GM10248 (cell line): ENCODE results near the gene ULK3.
"Not testable (repeated sequence)": the region's sequence is repeated elsewhere in the genome, so short reads cannot be mapped to it uniquely, and the experiment has no call there.

Experiments
- CTCF ChIA-PET: fragments of 300-600 bp; sonication (Branson Sonifier 250); formaldehyde crosslinking; extraction: SDS; loops from one replicate; lab custom pipeline; 2021; ENCODE audit warnings: antibody characterized with exemption; lab: Yijun Ruan, JAX
- POLR2A ChIA-PET: fragments of 350-650 bp; sonication (Branson Sonifier 250); formaldehyde crosslinking; extraction: SDS; loops from one replicate; lab custom pipeline; 2020; ENCODE audit warnings: antibody characterized with exemption; lab: Yijun Ruan, JAX
- DNase-seq: peaks from one replicate; pipeline ENCODE4 v3.0.0; 2012; ENCODE audit errors: extremely low spot score
- CTCF ChIP-seq: IDR thresholded peaks from 2 replicates; pipeline ENCODE4 v1.5.1; 2012; ENCODE audit warnings: mild to moderate bottlenecking, low read depth; ENCODE audit errors: extremely low read depth, missing control alignments, control extremely low read depth

Gene ULK3

DNA sequence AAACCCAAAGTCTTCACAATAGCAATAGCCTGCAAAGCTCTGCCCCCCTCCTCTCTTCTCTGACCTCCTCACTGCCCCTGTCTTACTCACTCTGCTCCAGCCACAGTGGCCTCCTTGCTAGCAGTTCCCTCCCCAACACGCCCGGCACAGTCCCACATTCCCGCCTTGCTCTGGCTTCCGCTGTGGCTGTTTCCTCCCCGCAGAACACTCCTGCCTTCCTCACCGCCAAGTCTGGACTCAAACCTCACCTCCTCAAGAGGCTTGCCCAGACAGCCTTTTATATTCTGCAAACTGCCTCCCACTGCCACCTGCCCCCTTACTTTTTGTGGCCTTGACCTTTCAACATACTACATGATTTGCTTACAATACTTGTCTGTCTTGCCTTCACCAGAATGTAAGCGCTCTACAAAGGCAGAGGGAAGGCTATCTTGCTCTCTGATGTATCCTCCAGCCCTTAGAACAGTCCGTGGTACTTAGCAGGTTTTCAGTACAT is 46.5 kb upstream of the ULK3 start:
- CTCF ChIA-PET = interaction anchor here (1.0 to 6.3 kb wide), 4 partner anchors 12 to 258 kb away, joined by 3 to 101 read pairs (median 3); no protein-coding TSS in a partner anchor
- DNase-seq = no peak
- POLR2A ChIA-PET = interaction anchor here (1.3 to 1.5 kb wide), 2 partner anchors 15 to 20 kb away, joined by 4 to 8 read pairs; no protein-coding TSS in a partner anchor
- TF ChIP-seq CTCF = no peak

GRCh38 chr15:74888716-74889115 is 45.8 kb upstream of the ULK3 start:
- ChIA-PET POLR2A (interaction anchor here (1.3 to 1.5 kb wide), 2 partner anchors 15 to 19 kb away, joined by 4 to 8 read pairs; no protein-coding TSS in a partner anchor), CTCF (interaction anchor here (1.0 to 6.3 kb wide), 3 partner anchors 12 to 117 kb away, joined by 3 to 101 read pairs (median 3); no protein-coding TSS in a partner anchor)
- no peak for DNase-seq
- TF ChIP-seq CTCF = no peak

DNA sequence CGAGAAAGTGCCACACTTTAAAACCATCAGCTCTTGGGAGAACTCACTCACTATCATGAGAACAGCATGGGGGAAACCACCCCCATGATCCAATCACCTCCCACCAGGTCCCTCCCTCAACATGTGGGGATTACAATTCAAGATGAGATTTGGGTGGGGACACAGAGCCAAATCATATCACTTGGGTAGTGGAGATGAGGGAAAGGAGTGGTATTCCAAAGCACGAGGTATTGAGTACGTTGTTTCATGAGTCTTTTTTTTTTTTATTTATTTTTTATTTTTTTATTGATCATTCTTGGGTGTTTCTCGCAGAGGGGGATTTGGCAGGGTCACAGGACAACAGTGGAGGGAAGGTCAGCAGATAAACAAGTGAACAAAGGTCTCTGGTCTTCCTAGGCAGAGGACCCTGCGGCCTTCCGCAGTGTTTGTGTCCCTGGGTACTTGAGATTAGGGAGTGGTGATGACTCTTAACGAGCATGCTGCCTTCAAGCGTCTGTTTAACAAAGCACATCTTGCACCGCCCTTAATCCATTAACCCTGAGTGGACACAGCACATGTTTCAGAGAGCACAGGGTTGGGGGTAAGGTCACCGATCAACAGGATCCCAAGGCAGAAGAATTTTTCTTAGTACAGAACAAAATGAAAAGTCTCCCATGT is 44.7 kb upstream of the ULK3 start:
- ChIA-PET CTCF (interaction anchor here (1.0 to 15.4 kb wide), 3 partner anchors 13 to 116 kb away, joined by 3 to 131 read pairs (median 101); no protein-coding TSS in a partner anchor), POLR2A (interaction anchor here (1.5 kb wide), 1 partner anchor 13 kb away, joined by 4 read pairs; no protein-coding TSS in a partner anchor)
- DNase-seq = not testable (repeated sequence)

GRCh38 chr15:74885461-74885860 is 42.5 kb upstream of the ULK3 start:
- CTCF ChIA-PET = interaction anchor here (1.4 to 15.4 kb wide), 4 partner anchors 10 to 86 kb away, joined by 3 to 131 read pairs (median 8); no protein-coding TSS in a partner anchor
- no peak for DNase-seq
- no peak for TF ChIP-seq CTCF
- POLR2A ChIA-PET = no interaction called here

- POLR2A ChIA-PET = no interaction called here
- no peak for TF ChIP-seq CTCF
- DNase-seq = no peak
- CTCF ChIA-PET = interaction anchor here (0.8 to 15.4 kb wide), 8 partner anchors 9 to 91 kb away, joined by 3 to 131 read pairs (median 6); no protein-coding TSS in a partner anchor
These were observed 41.7 kb upstream of the ULK3 start for GRCh38 chr15:74884428-74885223.

DNA sequence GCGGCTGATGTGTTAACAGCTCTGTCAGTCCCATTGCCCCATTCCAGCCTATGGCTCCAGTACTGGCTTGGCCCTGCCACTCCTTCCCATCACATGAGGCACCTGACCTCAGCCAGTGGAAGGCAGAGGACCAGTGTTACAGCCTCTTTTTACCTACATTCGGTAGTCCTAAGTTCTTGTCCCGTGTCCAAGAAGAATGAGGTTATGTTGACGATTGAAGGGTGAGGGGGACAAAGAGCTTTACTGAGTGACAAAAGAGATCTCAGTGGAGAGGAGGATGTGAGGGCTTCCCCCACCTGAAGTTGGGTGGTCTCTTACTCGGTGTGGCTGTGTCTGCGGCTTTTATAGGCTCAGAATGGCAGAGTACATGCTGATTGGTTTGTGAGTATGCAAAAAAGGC is 39.6 kb upstream of the ULK3 start:
- CTCF ChIA-PET = interaction anchor here (0.8 to 15.4 kb wide), 7 partner anchors 9 to 111 kb away, joined by 3 to 131 read pairs (median 4); partner anchors contain the start of gene SCAMP2
- POLR2A ChIA-PET = no interaction called here
- TF ChIP-seq CTCF = no peak
- no peak for DNase-seq
